ENCODE measurements around the gene SHISAL1. TPM values are rescaled to one million over a fixed set of nuclear protein-coding genes. Genes with fewer than 3 reads are reported as not detected.
A peak's percentile ranks its signal among the peaks of the same experiment; 100 is the strongest.

The SHISAL1 gene
- total RNA-seq, 2 experiments from 2014 or later: not detected

- Mint-ChIP-seq H3K27me3 (no peaks in the 10 kb centered on the region), H3K9me3 (peaks cover 14% of the 10 kb centered on the region), H3K27ac (no peak overlapping the region), H3K4me1 (peaks cover 3% of the 10 kb centered on the region), H3K4me3 (no peak overlapping the region), H3K36me3 (peaks cover 29% of the 10 kb centered on the region)
- no peak for DNase-seq
These were observed 106.1 kb downstream of the SHISAL1 start for GRCh38 chr22:44206696-44207095.

DNA sequence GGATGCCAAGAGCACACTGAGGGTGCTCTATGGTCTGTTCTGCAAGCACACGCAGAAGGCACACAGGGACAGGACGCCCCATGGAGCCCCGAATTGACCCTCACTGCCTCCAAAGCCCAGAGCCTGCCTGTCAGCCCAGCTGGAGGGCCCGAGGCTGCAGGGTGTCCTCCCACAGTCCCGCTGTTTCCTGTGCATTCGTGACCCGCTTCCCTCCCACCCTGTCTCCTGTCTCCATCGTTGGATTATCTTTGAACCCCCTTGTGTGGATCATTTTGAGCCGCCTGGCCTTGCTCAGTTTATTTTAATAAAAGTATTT is 106.5 kb downstream of the SHISAL1 start:
- DNase-seq: no peak
- Mint-ChIP-seq H3K36me3 (peaks cover 25% of the 10 kb centered on the region), H3K9me3 (peaks cover 14% of the 10 kb centered on the region), H3K27me3 (no peaks in the 10 kb centered on the region), H3K27ac (no peak overlapping the region), H3K4me3 (no peak overlapping the region), H3K4me1 (peaks cover 3% of the 10 kb centered on the region)

DNA sequence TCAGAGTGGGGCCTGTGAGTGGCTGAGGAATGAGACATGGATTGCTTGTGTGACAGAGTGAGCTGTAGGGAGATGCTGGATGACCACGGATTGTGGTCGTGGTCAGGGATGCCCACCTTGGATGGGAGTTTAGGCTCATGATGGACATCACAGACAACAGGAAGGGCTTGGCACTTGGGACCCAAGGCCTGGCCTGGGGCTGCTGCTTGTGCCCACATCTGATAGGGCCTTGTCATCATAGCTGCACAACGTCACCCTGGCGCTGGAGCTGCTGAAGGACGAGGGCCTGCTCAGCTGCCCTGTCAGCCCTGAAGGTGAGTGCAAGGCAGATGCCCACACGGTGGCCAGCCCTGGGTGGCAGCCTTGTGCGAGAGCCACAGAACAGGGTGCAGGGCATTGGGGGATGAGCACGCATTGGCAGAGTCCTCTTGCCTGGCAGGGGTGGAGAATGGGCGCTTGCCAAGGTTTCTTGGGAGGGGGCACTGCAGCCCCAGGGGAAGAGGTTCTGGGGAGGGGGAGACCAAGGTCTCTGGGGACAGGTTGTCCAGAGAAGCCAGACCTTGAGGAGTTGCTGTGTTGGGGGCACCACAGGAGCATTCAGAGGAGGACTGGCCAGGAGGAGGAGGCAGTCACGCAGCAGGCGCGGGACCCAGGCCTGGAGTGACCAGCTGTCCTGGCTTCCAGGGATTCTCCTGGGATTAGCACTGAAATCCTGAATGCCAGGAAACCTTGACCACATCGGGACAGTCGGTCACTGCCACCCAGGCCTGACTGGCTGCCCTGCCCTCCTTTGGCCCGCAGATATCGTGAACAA is 107.0 kb downstream of the SHISAL1 start:
- Mint-ChIP-seq H3K27me3 (no peaks in the 10 kb centered on the region), H3K27ac (no peak overlapping the region)

DNA sequence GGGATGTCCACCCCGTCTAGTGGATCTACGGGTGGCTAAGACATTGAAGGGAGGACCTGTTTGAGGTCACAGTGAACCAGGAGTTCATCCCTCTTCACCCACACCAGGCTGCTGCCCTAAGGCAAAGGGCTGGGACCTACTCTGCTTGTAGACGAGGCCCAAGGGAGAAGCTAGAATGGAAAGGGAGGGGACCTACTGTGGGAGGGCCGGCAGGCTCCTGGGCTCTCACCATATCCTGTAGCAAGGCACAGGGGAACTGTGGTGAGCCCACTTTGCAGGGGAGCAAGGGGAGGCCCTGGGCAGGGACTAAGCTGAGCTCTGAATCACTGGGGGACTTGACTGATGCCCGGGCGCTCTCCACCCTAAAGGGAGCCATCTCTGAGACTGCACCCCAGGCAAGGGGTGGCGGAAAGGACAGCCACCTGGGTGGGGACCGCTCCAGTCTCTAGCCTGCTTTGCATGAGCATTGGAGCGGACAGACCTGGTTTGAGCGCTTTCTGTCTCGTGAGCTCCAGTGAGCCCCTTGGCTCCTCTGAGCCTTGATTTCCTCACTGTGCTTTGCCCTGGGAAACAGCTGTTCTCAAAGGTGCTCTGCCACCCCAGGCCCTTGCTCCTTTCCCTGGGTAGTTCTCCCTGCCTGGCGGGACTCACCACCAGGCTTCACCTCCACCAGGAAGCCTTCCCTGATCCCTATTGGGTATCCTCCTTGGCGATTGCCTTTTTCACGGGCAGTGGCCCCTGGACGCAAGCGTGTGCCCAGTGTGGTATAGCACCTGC is 107.8 kb downstream of the SHISAL1 start:
- H3K4me1 Mint-ChIP-seq: peaks cover 9% of the 10 kb centered on the region
- H3K9me3 Mint-ChIP-seq: peaks cover 8% of the 10 kb centered on the region
- DNase-seq: no peak
- H3K36me3 Mint-ChIP-seq: peaks cover 22% of the 10 kb centered on the region
- no peaks in the 10 kb centered on the region for H3K27me3 Mint-ChIP-seq
- no peak overlapping the region for H3K27ac Mint-ChIP-seq
- H3K4me3 Mint-ChIP-seq: no peak overlapping the region

More for the DNA sequence above, 107.0 kb downstream of the SHISAL1 start:
- Mint-ChIP-seq H3K36me3 (peaks cover 25% of the 10 kb centered on the region), H3K4me3 (no peak overlapping the region), H3K9me3 (peaks cover 10% of the 10 kb centered on the region), H3K4me1 (peaks cover 5% of the 10 kb centered on the region)
- DNase-seq: no peak

DNA sequence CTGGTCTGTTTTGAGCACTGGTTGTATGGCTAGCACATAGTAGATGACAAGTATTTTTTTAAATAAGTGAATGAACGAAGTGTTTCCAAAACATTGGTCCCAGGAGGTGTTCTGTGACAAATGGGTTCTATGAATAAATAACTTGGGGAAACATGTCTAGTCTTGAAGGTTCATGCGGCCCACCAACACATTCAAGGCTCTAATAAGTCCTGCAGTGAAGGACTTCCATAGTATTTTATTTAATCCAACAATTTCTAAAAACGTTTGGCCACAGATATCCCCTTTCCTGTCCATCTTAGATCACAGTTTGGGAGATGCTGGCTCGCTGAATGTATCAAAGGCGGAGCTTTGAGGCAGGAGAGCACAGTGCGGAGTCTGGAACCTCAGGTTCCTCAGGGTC is 109.5 kb downstream of the SHISAL1 start:
- Mint-ChIP-seq H3K27me3 (no peaks in the 10 kb centered on the region), H3K9me3 (no peaks in the 10 kb centered on the region), H3K27ac (no peak overlapping the region), H3K4me1 (peaks cover 9% of the 10 kb centered on the region), H3K4me3 (no peak overlapping the region), H3K36me3 (peaks cover 22% of the 10 kb centered on the region)
- DNase-seq: no peak

GRCh38 chr22:44202261-44202789 is 110.4 kb downstream of the SHISAL1 start:
- Mint-ChIP-seq H3K9me3 (no peaks in the 10 kb centered on the region), H3K36me3 (peaks cover 17% of the 10 kb centered on the region), H3K27ac (no peak overlapping the region), H3K27me3 (no peaks in the 10 kb centered on the region), H3K4me3 (no peak overlapping the region), H3K4me1 (peaks cover 7% of the 10 kb centered on the region)
- no peak for DNase-seq

- Mint-ChIP-seq H3K4me3 (no peak overlapping the region), H3K27ac (no peak overlapping the region), H3K36me3 (peaks cover 15% of the 10 kb centered on the region), H3K4me1 (peaks cover 7% of the 10 kb centered on the region), H3K27me3 (no peaks in the 10 kb centered on the region), H3K9me3 (no peaks in the 10 kb centered on the region)
- no peak for DNase-seq
These were observed 111.1 kb downstream of the SHISAL1 start for GRCh38 chr22:44201665-44202064.

DNA sequence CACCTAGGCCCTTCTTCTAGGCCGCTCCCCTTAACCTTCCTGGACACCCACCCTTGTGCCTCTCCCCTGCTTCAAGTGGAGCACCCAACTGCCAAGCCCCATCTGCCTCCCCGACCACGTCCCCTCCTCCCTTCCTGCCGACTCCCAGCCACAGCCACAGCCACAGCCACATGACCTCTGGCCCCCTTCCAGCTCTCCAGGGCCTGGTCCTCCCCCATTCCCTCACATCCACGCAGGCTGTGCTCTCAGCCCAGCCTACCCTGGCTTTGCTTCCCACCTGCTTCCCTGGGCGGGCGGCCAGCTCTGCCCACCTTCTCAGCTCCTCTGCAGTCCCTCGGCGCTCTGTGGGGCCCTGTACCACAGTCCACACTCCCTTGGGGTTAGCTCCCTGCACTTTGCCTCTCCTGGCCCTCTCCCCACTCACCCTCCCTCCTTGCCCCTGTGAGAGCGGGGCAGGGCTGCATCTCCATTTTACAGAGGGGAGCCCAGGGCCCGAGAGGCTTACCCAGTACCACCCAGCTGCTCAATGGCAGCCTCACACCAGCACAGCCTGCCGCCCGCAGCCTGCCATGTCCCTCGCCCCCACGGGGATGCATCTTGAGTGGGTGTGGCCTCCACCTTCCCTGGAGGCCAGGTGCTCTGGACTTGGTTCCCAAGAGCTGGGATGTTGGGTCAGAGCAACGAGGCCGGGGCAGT is 111.7 kb downstream of the SHISAL1 start:
- H3K27me3 Mint-ChIP-seq: no peaks in the 10 kb centered on the region
- H3K36me3 Mint-ChIP-seq: peaks cover 15% of the 10 kb centered on the region
- no peaks in the 10 kb centered on the region for H3K9me3 Mint-ChIP-seq
- no peak overlapping the region for H3K4me3 Mint-ChIP-seq
- H3K4me1 Mint-ChIP-seq: peaks cover 7% of the 10 kb centered on the region
- H3K27ac Mint-ChIP-seq: peak overlapping the region; percentile 34
- no peak for DNase-seq

GRCh38 chr22:44200451-44200850 is 112.3 kb downstream of the SHISAL1 start:
- Mint-ChIP-seq H3K27me3 (no peaks in the 10 kb centered on the region), H3K36me3 (peaks cover 15% of the 10 kb centered on the region), H3K4me1 (peaks cover 7% of the 10 kb centered on the region), H3K9me3 (no peaks in the 10 kb centered on the region), H3K4me3 (no peak overlapping the region), H3K27ac (no peak overlapping the region)
- DNase-seq: no peak

- Mint-ChIP-seq H3K27ac (no peak overlapping the region), H3K4me1 (peaks cover 11% of the 10 kb centered on the region), H3K4me3 (no peak overlapping the region), H3K36me3 (peaks cover 17% of the 10 kb centered on the region), H3K27me3 (no peaks in the 10 kb centered on the region), H3K9me3 (no peaks in the 10 kb centered on the region)
- no peak for DNase-seq
These were observed 112.9 kb downstream of the SHISAL1 start for GRCh38 chr22:44199866-44200265.

GRCh38 chr22:44199164-44199563 is 113.6 kb downstream of the SHISAL1 start:
- peaks cover 24% of the 10 kb centered on the region for H3K36me3 Mint-ChIP-seq
- peaks cover 18% of the 10 kb centered on the region for H3K4me1 Mint-ChIP-seq
- H3K4me3 Mint-ChIP-seq: no peak overlapping the region
- no peaks in the 10 kb centered on the region for H3K27me3 Mint-ChIP-seq
- no peak for DNase-seq
- H3K9me3 Mint-ChIP-seq: peaks cover 2% of the 10 kb centered on the region
- no peak overlapping the region for H3K27ac Mint-ChIP-seq

DNA sequence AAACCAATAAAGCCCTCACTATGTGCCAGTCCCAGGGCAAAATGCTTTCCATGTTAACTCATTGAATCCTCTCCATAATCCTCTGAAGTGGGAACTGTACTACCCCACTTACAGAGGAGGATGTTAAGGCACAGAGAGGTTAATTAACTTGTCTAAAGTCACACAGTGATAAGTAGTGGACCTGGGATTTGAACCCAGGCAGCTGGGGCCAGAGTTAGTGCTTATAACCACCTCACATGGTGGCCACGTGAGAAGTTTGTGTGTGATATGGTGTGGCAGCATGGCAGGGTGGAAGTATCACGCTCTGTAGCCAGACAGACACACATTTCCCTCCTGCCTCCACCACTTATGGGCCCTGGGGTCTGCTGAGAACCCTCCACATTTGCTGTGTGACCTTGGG is 115.5 kb downstream of the SHISAL1 start:
- no peak for DNase-seq
- H3K27me3 Mint-ChIP-seq: no peaks in the 10 kb centered on the region
- peaks cover 31% of the 10 kb centered on the region for H3K4me1 Mint-ChIP-seq
- no peak overlapping the region for H3K27ac Mint-ChIP-seq
- peaks cover 4% of the 10 kb centered on the region for H3K9me3 Mint-ChIP-seq
- peaks cover 40% of the 10 kb centered on the region for H3K36me3 Mint-ChIP-seq
- H3K4me3 Mint-ChIP-seq: no peak overlapping the region

GRCh38 chr22:44196731-44197131 is 116.0 kb downstream of the SHISAL1 start:
- H3K27ac Mint-ChIP-seq: no peak overlapping the region
- peaks cover 4% of the 10 kb centered on the region for H3K9me3 Mint-ChIP-seq
- no peak overlapping the region for H3K4me3 Mint-ChIP-seq
- no peaks in the 10 kb centered on the region for H3K27me3 Mint-ChIP-seq
- H3K36me3 Mint-ChIP-seq: peaks cover 42% of the 10 kb centered on the region
- H3K4me1 Mint-ChIP-seq: peaks cover 33% of the 10 kb centered on the region
- DNase-seq: no peak

- DNase-seq: no peak
- Mint-ChIP-seq H3K36me3 (peaks cover 44% of the 10 kb centered on the region), H3K4me1 (peaks cover 37% of the 10 kb centered on the region), H3K4me3 (no peak overlapping the region), H3K9me3 (peaks cover 4% of the 10 kb centered on the region), H3K27ac (no peak overlapping the region), H3K27me3 (no peaks in the 10 kb centered on the region)
These were observed 116.5 kb downstream of the SHISAL1 start for GRCh38 chr22:44196241-44196640.

Data from activated naive CD8-positive, alpha-beta T cell treated with anti-CD3 and anti-CD28 coated beads for 36 hours (primary cell).